KOPT-K1 (cell line): ENCODE results near the gene ALDH1A3.

ENCODE experiments used
- H3K27ac ChIP-seq: fragments of 200-600 bp; sonication (generic); 2 replicates; pipeline ENCODE4 v1.5.1; 2016; ENCODE audit warnings: antibody characterized with exemption, mild to moderate bottlenecking, low read depth, low read length; ENCODE audit not compliant: poor library complexity, severe bottlenecking
- H3K36me3 ChIP-seq: fragments of 200-600 bp; sonication (generic); 2 replicates; pipeline ENCODE4 v1.5.1; 2017; ENCODE audit warnings: antibody characterized with exemption, mild to moderate bottlenecking, low read length, moderate library complexity; ENCODE audit not compliant: insufficient read depth
- H3K9me3 ChIP-seq: fragments of 200-600 bp; sonication (generic); 2 replicates; pipeline ENCODE4 v1.5.1; 2017; ENCODE audit warnings: antibody characterized with exemption, low read length, mild to moderate bottlenecking; ENCODE audit not compliant: insufficient read depth, poor library complexity, severe bottlenecking

The ALDH1A3 gene

DNA sequence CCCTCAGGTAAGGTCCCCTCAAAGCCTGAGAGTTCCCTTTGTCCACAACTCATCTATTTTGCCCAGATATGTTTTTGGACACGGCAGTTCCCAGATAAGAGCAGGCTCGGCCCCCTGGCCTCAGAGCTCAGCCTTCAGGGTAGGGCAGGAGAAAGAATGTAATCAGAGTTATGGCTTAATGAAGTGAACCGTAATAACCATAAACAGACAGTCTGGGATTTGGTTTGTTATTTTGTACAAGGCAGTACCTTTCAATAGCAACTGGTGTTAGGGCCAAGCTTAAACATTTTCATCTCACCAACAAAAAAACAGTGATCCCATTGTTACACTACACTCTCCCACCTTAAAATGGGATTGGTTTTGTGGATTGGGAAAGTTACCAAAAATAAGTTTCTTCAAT, 12.2 kb upstream of the ALDH1A3 start:
- no peaks in the 10 kb centered on the region for H3K36me3 ChIP-seq
- H3K27ac ChIP-seq: no peak overlapping the region

DNA sequence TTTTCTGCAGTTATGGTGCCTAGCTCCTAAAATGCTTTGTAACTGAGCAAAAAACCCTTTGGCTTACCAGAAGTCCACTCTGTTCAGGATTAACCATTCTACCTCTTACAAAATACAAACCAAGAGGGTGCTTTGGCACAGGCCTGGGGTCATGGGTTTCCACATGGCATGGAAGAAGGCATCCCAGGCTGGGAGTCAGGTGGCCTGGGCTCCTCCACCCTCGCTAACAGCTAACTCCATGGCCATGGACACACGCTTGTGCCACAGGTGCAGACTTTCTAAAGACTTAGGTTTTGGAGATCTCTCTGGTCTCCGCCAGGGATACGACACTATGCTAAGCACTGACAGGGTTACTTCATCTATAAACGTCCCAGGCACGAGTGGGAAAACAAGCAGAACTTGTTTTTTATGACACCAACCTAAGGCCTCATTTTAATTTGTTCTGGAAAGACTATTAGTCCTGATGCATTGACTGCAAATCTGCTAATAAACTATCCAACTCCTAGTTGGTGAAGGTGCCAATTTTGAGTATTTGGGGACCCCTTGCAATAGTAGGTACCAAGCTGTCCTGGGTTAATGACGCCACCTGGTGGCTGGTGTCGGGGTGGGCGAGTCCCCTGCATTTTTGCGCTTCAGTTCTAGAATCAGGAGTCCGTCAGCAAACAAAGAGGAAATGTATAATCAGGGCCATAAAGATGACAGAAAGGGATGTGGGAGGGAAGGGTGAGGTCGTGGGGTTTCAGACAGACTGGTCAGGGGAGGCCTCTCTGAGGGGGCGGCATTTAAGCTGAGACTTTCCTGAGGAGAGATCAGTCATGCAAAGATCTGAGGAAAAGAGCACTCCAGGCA, 10.3 kb upstream of the ALDH1A3 start:
- no peaks in the 10 kb centered on the region for H3K36me3 ChIP-seq
- H3K27ac ChIP-seq: no peak overlapping the region
- H3K9me3 ChIP-seq: peaks cover 11% of the 10 kb centered on the region

More for the DNA sequence above, 12.2 kb upstream of the ALDH1A3 start:
- peaks cover 11% of the 10 kb centered on the region for H3K9me3 ChIP-seq

DNA sequence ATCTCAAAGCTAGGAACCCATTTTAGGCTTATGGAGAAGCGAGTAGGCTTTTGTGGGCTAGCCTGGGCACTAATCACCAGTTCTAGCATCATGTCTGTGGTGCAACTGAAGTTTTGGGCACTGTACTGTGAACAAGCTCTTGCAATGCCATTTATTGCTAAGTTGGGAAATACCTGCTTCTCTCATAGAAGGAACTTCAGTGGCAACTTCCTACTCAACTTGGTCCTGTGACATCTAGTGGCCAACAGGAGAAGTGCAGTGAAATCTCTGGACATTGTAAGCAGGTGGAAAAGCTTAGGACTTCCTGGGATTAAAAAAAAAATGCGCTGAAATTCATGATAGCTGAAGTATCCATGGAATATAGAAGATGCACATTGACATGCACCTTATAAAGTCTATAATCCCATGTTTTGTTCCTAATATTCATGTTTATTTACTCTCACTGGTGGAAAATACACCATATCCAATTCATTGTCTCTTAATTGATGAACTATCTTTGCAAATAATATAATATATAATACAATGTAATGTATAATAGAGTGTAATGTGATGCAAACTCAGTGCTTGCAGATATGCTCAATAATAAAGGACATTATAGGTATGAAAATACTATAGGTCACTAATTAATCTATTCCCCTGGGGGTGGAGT, 6.5 kb upstream of the ALDH1A3 start:
- H3K36me3 ChIP-seq: no peaks in the 10 kb centered on the region
- H3K27ac ChIP-seq: no peak overlapping the region
- H3K9me3 ChIP-seq: peaks cover 11% of the 10 kb centered on the region

DNA sequence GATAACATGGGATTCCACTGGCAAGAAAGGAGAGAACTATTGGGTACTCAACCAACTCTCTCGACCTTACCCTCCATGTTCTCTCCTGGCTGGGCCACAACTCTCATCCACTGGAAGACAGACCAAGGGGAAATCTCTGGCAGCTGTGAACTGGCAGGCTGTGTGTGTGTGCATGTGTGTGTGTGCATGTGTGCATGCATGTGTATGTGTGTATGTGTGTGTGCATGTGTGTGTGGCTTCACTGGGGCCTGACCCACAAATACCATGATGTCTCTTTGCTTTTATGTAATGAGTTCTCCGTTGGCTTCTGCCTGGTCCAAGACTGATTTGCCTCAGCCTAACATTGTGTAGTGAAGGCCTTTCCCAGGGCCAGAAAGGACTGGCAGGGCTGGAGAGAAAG, 4.1 kb upstream of the ALDH1A3 start:
- H3K36me3 ChIP-seq: no peaks in the 10 kb centered on the region
- H3K9me3 ChIP-seq: no peaks in the 10 kb centered on the region
- H3K27ac ChIP-seq: no peak overlapping the region

DNA sequence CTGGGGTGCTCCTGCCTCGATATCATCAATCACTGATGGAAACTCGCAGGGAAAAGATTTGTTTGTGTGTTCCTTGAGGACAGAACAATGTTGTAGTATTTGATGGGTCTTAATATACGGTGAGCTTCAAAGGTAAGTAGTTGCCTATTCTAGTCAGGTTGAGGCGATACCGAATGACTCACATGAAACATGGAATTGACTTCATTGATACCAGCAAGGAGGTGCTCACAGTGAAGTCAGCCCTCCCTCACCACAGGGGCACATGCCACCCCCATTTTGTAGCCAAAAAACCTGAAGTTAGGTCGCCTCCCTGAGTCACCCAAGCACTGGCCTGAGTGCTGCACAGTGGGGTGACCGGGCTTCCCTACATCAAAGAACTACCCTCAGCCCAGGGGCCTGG, 3.7 kb upstream of the ALDH1A3 start:
- no peaks in the 10 kb centered on the region for H3K36me3 ChIP-seq

DNA sequence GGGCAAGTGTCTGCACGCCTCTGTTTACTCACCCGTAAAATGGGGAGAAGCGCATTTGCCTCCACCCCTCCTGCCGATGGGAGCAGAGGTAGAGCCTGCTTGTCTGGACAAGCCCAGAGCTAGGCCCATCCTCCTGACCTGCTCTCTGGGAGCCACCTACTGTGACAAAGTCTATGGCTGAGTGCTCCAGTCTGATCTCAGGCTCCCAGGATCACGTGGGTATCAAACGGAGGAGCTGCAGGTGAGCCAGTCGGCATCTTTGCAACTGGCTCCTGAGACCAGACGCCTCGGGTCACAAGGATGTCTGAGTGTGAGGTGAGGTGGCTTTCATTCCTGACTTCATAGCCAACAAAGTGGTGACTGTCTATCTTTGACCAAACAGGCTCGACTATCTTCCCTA, 2.1 kb upstream of the ALDH1A3 start:
- H3K27ac ChIP-seq: no peak overlapping the region
- no peaks in the 10 kb centered on the region for H3K36me3 ChIP-seq
- no peaks in the 10 kb centered on the region for H3K9me3 ChIP-seq

More for the DNA sequence above, 3.7 kb upstream of the ALDH1A3 start:
- Histone ChIP-seq H3K9me3 (no peaks in the 10 kb centered on the region), H3K27ac (no peak overlapping the region)

DNA sequence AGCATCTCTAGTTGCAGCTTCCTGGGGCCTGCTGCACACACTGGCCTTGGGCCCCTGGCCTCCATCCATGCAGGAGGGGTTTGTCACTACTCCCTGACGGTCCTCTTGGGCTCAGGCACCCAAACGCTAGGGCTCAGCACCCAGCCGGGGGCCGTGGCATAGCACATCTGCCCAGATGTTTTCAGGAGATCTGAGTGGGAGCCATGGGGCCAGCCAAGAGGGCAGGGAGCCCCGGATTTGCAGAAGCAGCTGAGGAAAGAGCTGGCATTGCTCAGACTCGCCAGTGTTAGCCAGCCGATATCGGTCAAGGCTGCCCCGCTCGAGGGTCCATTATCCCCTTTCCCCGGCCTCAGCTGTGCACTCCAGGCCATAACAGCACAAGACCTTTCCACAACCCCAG, 1.5 kb upstream of the ALDH1A3 start:
- Histone ChIP-seq H3K9me3 (no peaks in the 10 kb centered on the region), H3K27ac (no peak overlapping the region), H3K36me3 (no peaks in the 10 kb centered on the region)

DNA sequence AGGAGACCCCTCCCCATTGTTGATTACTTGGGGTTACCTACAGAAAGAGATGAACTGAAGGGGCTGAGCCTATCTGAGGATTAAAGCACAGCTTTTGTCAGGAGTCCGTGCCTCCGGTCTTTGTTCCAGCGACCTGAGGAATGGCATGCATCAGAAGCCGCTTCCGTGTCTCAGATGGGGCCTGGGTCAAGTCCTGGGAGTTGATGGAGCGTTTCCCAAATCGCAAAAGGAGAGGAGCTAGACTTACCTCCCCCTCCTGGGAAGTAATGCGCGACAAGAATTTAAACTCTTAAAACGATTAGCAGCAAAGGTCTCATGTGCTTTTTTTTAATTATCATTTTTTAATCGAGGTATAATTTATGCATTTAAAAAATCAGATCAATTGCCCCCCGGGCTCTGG, 983 bp upstream of the ALDH1A3 start:
- Histone ChIP-seq H3K9me3 (no peaks in the 10 kb centered on the region), H3K36me3 (no peaks in the 10 kb centered on the region), H3K27ac (no peak overlapping the region)

DNA sequence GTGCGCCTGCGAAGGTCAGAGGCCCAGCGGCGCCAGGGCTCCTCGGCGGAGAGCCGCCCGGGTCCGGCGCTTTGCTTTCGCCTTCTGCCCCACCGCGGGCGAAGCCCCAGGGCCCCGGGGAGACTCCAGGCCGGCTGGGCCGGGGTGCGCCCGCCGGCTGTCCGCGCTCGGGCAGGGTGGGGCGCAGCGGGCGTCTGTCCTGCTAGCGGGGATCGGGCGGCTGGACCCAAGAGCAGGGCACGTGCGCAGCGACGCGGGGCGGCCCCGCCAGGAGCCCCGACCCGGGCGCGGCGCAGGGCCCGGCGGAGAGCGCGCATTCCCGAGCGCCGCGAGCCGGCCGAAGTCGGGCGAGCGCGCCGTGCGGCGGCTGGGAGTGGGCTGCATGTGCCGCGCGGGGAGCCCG, 569 bp upstream of the ALDH1A3 start:
- Histone ChIP-seq H3K9me3 (no peaks in the 10 kb centered on the region), H3K36me3 (no peaks in the 10 kb centered on the region), H3K27ac (no peak overlapping the region)

DNA sequence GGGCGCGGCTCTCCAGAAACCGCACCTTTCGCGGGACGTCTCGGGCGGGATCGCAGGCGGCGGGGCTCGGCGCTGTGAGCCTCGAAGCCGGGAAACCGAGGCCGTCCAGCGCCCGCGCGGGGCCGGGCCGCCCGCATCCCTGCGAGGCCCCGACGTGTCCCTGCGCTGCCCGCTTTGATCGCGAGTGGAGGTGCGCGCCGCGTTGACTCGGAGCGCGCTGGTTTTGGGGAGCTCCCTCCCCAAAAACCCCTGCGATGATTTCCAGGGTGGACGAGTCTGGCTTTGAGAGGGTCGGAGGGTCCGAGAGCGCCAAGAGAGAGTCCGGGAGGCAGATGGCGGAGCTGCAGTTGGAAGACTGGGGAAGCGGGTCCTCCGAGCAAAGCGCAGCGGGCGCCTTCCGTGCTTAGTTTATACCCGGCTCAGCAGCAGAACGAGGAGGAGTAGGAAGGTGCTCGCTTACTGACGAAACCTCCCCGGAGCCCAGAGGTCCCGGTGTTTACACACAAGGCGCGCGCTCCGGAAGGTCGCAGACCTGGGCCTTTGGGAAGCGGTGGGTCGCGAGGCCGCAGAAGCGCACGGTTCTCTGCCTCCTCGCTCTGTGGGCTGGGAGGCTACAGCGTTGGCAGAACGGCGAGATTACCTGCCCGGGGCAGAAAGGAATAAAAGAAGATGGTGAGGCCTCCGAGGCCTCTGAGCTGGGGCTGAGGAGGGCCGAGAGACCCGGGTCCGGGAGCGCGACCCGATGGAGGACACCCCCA, 687 bp downstream of the ALDH1A3 start:
- Histone ChIP-seq H3K9me3 (no peaks in the 10 kb centered on the region), H3K27ac (no peak overlapping the region), H3K36me3 (no peaks in the 10 kb centered on the region)

DNA sequence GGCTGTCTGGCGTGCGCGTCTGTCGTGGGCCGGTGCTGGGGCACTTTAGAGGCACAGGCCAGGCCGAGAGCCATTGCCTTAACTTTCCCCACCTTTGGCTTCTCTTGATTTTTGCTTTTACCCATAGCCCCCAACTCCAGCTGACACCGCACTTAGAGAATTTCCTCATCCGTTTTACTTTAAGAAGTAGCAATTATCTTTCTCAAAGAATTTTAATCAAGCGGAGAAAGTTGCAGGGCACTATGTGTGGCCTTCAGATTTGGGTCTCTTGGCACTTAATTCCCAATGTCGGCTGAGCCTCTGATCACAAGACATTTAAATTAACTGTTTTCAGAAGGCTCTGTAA, 1.2 kb downstream of the ALDH1A3 start:
- H3K36me3 ChIP-seq: no peaks in the 10 kb centered on the region
- no peaks in the 10 kb centered on the region for H3K9me3 ChIP-seq
- no peak overlapping the region for H3K27ac ChIP-seq

DNA sequence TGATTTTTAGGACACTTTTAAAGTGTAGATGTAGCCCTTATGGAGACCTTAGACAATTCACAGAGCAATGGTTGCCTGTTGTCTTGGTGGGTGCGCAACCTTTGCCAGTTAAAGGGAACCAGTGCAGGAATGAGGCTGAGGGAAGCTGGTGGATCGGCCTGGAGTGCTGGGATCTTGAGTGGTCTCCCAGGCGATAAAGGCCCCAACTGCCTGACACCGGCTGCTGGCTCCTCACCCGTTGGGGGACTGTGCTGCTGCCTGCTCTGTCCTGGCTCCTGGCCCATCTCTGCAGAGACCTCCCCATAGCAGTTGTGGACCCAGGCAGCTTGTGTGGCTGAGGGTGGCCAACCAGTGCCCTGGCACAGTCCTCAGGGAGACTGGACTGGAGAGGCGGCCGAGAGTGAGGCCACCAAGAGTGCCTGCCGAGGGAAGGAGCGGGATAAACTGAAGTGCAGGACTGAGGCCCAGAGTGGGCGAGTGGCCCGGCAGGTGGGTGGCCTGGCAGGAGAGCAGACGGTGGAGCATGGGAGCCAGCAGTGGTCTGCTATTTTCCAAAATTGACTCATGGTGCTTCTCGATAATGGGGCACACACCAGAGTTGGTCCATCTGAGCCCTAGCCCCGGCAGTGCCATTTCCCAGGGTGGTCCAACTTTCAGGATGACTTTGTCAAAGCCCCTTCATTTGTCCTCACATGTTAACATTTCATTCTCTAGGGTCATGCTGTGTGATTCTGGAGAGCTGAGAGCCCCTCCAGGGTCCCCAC, 2.1 kb downstream of the ALDH1A3 start:
- Histone ChIP-seq H3K9me3 (no peaks in the 10 kb centered on the region), H3K27ac (no peak overlapping the region), H3K36me3 (no peaks in the 10 kb centered on the region)

DNA sequence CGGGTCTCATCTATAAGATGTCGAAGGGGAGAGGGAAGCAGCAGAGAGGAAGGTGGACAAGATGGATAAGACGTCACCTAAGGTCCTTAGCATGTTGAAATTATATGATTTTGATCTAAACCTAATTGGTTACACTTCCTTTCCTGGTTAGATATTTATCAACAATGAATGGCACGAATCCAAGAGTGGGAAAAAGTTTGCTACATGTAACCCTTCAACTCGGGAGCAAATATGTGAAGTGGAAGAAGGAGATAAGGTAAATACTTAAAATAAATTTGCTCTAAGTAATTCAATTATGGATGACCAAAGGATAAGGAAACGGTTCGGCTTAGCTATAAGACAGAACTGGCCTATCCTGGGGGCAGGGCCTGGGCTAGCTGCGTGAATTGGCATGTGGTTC, 5.5 kb downstream of the ALDH1A3 start:
- Histone ChIP-seq H3K9me3 (no peaks in the 10 kb centered on the region), H3K27ac (no peak overlapping the region), H3K36me3 (no peaks in the 10 kb centered on the region)

DNA sequence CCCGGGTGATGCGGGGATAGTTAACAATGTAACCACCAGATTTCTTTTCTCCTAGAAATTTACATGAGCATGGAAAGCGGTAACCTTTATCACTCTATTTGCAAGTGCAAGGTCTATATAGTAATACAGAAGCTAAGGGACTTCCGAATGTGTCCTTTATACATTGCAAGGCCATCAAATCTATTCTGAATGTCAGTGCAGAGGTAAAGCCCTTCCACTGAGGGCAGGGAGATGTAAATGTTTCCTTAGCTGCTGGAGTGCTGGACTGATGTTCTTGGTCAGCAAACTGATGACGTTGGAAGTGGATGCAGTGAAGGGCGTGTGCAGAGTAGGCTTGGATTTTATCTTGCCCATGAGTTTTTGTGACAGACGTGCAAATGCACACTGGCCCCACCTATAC, 6.2 kb downstream of the ALDH1A3 start:
- H3K9me3 ChIP-seq: no peaks in the 10 kb centered on the region
- H3K36me3 ChIP-seq: no peaks in the 10 kb centered on the region
- no peak overlapping the region for H3K27ac ChIP-seq
